ENCODE results near the gene TP73.

TP73 gene

DNA sequence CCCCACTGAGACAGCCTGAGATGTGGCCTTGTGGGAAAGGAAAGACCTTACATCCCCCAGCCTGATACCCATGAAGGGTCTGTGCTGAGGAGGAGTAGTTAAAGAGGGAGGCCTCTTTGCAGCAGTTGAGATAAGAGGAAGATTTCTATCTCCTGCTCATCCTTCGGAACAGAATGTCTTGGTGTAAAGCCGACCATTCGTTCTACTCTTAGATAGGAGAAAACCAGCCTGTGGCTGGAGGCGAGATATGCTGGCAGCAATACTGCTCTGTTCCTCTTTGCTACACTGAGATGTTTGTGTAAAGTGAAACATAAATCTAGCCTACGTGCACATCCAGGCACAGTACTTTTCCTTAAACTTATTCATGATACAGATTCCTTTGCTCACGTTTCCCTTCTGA, 98.4 kb downstream of the TP73 start:
- H3K4me3 ChIP-seq (ENCODE audit: low read length), result no peak overlapping the region
- peaks cover 3% of the 10 kb centered on the region for H3K27me3 ChIP-seq (ENCODE audit: control insufficient read depth, insufficient read depth, low read length)
- H3K27ac ChIP-seq (ENCODE audit: low read depth, low read length), result no peak overlapping the region
- no peak overlapping the region for H3K9ac ChIP-seq (ENCODE audit: low read length)
- peaks cover 4% of the 10 kb centered on the region for H3K4me1 ChIP-seq (ENCODE audit: control insufficient read depth, insufficient read depth, low read length)
- H3K36me3 ChIP-seq (ENCODE audit: control insufficient read depth, insufficient read depth, low read length), result no peaks in the 10 kb centered on the region

DNA sequence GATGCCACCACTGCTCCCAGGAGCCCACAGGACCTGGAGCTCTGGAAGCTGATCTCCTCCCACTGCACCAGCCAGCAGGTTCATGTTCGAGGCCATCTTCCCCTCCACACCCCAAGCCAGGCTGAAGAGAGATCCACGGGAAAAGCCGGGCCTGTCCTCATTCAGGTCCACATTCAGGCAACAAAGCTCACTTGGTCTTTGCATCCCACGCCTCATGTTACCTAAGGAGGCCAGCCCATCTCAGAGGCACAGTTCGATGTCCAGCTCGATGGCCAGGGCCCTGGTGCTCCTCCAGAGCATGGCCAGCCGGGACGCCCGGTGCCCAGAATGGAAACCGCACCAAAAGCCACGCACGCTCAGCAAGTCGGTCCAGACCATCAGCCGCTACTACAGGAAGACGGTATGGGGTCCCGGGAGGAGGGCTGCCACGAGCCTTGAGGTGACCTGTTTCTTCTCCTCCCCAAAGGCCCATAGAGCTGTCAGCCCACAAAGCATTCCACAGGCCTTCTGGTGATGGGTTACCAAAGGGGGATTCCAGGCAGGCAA, 100.2 kb downstream of the TP73 start, which contains the start of gene CCDC27:
TSS of gene CCDC27 (plus strand) at position 51 of the 546 bp plus-strand sequence. CDS start at position 83, 32 bp downstream.
- no peak within 1 kb of the TSS for H3K4me3 ChIP-seq (ENCODE audit: low read length)
- H3K27ac ChIP-seq (ENCODE audit: low read depth, low read length), result no peak within 1 kb of the TSS
- no peaks in the 10 kb centered on the region for H3K36me3 ChIP-seq (ENCODE audit: control insufficient read depth, insufficient read depth, low read length)
- H3K27me3 ChIP-seq (ENCODE audit: control insufficient read depth, insufficient read depth, low read length), result peaks cover 8% of the 10 kb centered on the region
- H3K9ac ChIP-seq (ENCODE audit: low read length), result no peak within 1 kb of the TSS
- H3K4me1 ChIP-seq (ENCODE audit: control insufficient read depth, insufficient read depth, low read length), result peaks cover 4% of the 10 kb centered on the region

DNA sequence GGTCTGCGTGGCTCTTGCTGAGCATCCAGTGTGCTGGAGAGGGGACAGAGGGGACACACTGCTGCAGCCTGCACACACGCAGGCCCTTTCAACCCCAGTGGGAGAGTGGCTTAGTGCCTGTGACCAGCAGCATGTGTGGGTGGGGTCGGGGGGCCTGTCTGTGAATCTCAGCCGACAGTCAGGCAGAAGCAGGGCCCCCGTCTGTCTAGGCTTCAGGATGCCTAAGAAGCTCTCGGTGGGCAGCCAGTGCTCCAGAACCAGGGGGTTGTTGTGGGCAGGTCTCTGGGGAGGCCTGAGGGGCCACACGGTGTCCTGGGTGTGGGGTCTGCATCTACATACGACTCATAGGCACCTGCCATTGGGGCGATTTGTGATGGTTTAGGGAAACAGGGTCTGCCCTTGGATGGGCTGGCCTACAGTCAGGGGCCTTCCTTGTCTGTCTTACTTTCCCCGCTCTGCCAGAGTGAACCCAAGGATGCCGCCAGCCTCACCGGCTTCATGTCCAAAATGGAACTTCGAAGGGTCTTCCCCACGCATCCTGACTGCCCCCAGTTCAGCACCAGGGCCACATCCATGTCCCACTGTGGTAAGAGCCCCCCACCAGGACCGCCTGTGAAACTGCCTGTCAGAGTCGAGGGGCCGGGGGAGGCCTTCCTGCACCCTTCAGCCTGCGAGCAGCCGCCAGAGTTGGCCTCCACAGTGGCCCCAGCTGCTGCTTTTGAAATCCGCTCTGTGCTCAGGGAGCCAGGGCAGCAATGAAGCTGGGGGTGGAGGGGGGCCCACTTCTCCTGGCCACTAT, 101.5 kb downstream of the TP73 start:
- no peak overlapping the region for H3K9ac ChIP-seq (ENCODE audit: low read length)
- H3K27me3 ChIP-seq (ENCODE audit: control insufficient read depth, insufficient read depth, low read length), result peaks cover 8% of the 10 kb centered on the region
- no peaks in the 10 kb centered on the region for H3K4me1 ChIP-seq (ENCODE audit: control insufficient read depth, insufficient read depth, low read length)
- no peak overlapping the region for H3K4me3 ChIP-seq (ENCODE audit: low read length)
- H3K36me3 ChIP-seq (ENCODE audit: control insufficient read depth, insufficient read depth, low read length), result no peaks in the 10 kb centered on the region
- H3K27ac ChIP-seq (ENCODE audit: low read depth, low read length), result no peak overlapping the region

- no peak overlapping the region for H3K27ac ChIP-seq (ENCODE audit: low read depth, low read length)
- H3K9ac ChIP-seq (ENCODE audit: low read length), result no peak overlapping the region
- peaks cover 8% of the 10 kb centered on the region for H3K27me3 ChIP-seq (ENCODE audit: control insufficient read depth, insufficient read depth, low read length)
- H3K4me1 ChIP-seq (ENCODE audit: control insufficient read depth, insufficient read depth, low read length), result no peaks in the 10 kb centered on the region
- no peaks in the 10 kb centered on the region for H3K36me3 ChIP-seq (ENCODE audit: control insufficient read depth, insufficient read depth, low read length)
- H3K4me3 ChIP-seq (ENCODE audit: low read length), result no peak overlapping the region
Measured at GRCh38 chr1:3756394-3756793, 104.1 kb downstream of the TP73 start.

GRCh38 chr1:3759164-3759563, 106.8 kb downstream of the TP73 start:
- Histone ChIP-seq H3K27ac (ENCODE audit: low read depth, low read length) (no peak overlapping the region), H3K9ac (ENCODE audit: low read length) (no peak overlapping the region), H3K4me1 (ENCODE audit: control insufficient read depth, insufficient read depth, low read length) (no peaks in the 10 kb centered on the region), H3K4me3 (ENCODE audit: low read length) (no peak overlapping the region), H3K27me3 (ENCODE audit: control insufficient read depth, insufficient read depth, low read length) (peaks cover 8% of the 10 kb centered on the region), H3K36me3 (ENCODE audit: control insufficient read depth, insufficient read depth, low read length) (no peaks in the 10 kb centered on the region)

DNA sequence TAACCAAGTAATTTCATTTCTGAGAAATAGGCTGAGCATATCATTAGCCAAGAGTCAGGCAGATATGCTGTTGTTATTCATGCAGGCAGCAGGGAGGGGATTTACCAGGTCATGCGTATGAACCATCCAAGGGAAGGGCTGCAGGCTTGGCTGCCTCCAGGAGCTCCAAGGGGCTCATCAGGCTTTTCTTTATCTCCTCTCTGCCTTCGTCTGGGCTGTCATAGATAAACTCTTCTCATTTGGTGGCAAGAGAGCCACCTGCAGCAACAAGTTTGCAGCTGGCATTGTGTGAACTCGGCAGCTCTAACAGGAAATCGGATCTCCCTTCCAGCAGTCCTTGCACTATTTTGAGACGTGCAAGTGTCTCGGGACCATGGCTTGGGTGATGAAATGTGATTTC, 107.5 kb downstream of the TP73 start:
- Histone ChIP-seq H3K36me3 (ENCODE audit: control insufficient read depth, insufficient read depth, low read length) (no peaks in the 10 kb centered on the region), H3K4me3 (ENCODE audit: low read length) (no peak overlapping the region), H3K4me1 (ENCODE audit: control insufficient read depth, insufficient read depth, low read length) (no peaks in the 10 kb centered on the region), H3K9ac (ENCODE audit: low read length) (no peak overlapping the region), H3K27me3 (ENCODE audit: control insufficient read depth, insufficient read depth, low read length) (peaks cover 8% of the 10 kb centered on the region), H3K27ac (ENCODE audit: low read depth, low read length) (no peak overlapping the region)

- Histone ChIP-seq H3K27me3 (ENCODE audit: control insufficient read depth, insufficient read depth, low read length) (peaks cover 4% of the 10 kb centered on the region), H3K27ac (ENCODE audit: low read depth, low read length) (no peak overlapping the region), H3K4me1 (ENCODE audit: control insufficient read depth, insufficient read depth, low read length) (no peaks in the 10 kb centered on the region)
Measured at GRCh38 chr1:3761296-3762010, 109.1 kb downstream of the TP73 start.

GRCh38 chr1:3762151-3762872, 110.0 kb downstream of the TP73 start:
- H3K27me3 ChIP-seq (ENCODE audit: control insufficient read depth, insufficient read depth, low read length), result no peaks in the 10 kb centered on the region
- no peak overlapping the region for H3K9ac ChIP-seq (ENCODE audit: low read length)
- H3K4me1 ChIP-seq (ENCODE audit: control insufficient read depth, insufficient read depth, low read length), result no peaks in the 10 kb centered on the region
- H3K36me3 ChIP-seq (ENCODE audit: control insufficient read depth, insufficient read depth, low read length), result no peaks in the 10 kb centered on the region
- no peak overlapping the region for H3K27ac ChIP-seq (ENCODE audit: low read depth, low read length)
- no peak overlapping the region for H3K4me3 ChIP-seq (ENCODE audit: low read length)

More at GRCh38 chr1:3761296-3762010, 109.1 kb downstream of the TP73 start:
- H3K36me3 ChIP-seq (ENCODE audit: control insufficient read depth, insufficient read depth, low read length), result no peaks in the 10 kb centered on the region
- no peak overlapping the region for H3K9ac ChIP-seq (ENCODE audit: low read length)
- no peak overlapping the region for H3K4me3 ChIP-seq (ENCODE audit: low read length)

- Histone ChIP-seq H3K4me3 (ENCODE audit: low read length) (no peak overlapping the region), H3K4me1 (ENCODE audit: control insufficient read depth, insufficient read depth, low read length) (no peaks in the 10 kb centered on the region), H3K9ac (ENCODE audit: low read length) (no peak overlapping the region), H3K27me3 (ENCODE audit: control insufficient read depth, insufficient read depth, low read length) (no peaks in the 10 kb centered on the region), H3K27ac (ENCODE audit: low read depth, low read length) (no peak overlapping the region), H3K36me3 (ENCODE audit: control insufficient read depth, insufficient read depth, low read length) (no peaks in the 10 kb centered on the region)
Measured at GRCh38 chr1:3762873-3763228, 110.5 kb downstream of the TP73 start.

DNA sequence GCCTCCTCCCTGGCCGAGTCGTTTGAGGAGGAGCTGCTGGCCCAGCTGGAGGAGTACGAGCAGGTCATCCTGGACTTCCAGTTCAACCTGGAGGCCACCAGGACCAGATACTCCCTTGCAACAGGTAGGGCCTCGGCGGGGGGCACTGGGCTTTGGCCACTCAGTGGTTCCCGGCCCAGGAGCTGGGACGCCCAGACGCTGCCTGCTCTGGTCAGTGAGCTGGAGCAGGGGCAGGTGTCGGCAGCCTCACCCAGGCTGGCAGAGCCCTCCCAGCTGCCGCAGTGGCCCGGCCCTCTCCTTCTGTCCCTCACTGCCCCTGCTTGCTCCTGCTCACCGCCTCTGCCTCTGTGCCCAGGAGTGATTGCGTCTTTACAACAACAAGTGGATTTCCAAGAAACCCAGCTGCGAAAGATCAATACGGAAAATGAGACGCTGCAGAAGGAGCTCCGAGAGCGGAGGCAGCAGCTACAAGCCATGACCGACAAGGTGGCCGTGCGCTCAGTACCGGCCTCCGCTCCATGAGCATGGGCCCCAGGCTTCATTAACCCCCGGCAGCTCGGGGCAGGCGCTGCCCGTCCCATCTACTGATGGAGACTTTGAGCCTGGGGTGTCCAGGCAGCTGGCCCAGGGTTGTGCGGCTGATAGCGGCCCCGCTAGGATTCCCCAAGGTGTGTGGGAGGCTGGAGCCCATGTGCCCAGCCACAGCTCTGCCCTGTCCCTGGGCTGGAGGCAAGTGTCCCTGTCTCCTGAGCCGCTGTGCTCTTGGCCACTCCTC, 111.2 kb downstream of the TP73 start:
- Histone ChIP-seq H3K27me3 (ENCODE audit: control insufficient read depth, insufficient read depth, low read length) (no peaks in the 10 kb centered on the region), H3K9ac (ENCODE audit: low read length) (no peak overlapping the region), H3K4me1 (ENCODE audit: control insufficient read depth, insufficient read depth, low read length) (no peaks in the 10 kb centered on the region), H3K27ac (ENCODE audit: low read depth, low read length) (no peak overlapping the region), H3K36me3 (ENCODE audit: control insufficient read depth, insufficient read depth, low read length) (no peaks in the 10 kb centered on the region), H3K4me3 (ENCODE audit: low read length) (no peak overlapping the region)

- Histone ChIP-seq H3K27ac (ENCODE audit: low read depth, low read length) (no peak overlapping the region), H3K27me3 (ENCODE audit: control insufficient read depth, insufficient read depth, low read length) (peaks cover 3% of the 10 kb centered on the region), H3K4me3 (ENCODE audit: low read length) (no peak overlapping the region), H3K36me3 (ENCODE audit: control insufficient read depth, insufficient read depth, low read length) (no peaks in the 10 kb centered on the region), H3K9ac (ENCODE audit: low read length) (no peak overlapping the region), H3K4me1 (ENCODE audit: control insufficient read depth, insufficient read depth, low read length) (peaks cover 5% of the 10 kb centered on the region)
Measured at GRCh38 chr1:3767328-3767925, 115.1 kb downstream of the TP73 start.
